A549 (cell line): ENCODE results near the gene SHC3. TPM values are rescaled to one million over a fixed set of nuclear protein-coding genes. Genes with fewer than 3 reads are reported as not detected.

Experiments
- ATAC-seq, 2 experiments: fragments of 200-7000 bp in 1 of 2; fragments of >200 bp in 1 of 2; cut with Nextera tagmentation in 1 of 2; cut with Tn5 transposase in 1 of 2; 3 replicates each; pipeline versions ENCODE4 v1.8.0 to v1.9.1; 2018 to 2020; ENCODE audit warnings: mild to moderate bottlenecking in 1 of 2, moderate library complexity in 1 of 2
- CTCF ChIA-PET: fragments of 300-600 bp; sonication (Branson Sonifier 250); formaldehyde crosslinking; extraction: SDS; loops from one replicate; lab custom pipeline; 2021; ENCODE audit warnings: antibody characterized with exemption, inconsistent platforms; lab: Yijun Ruan, JAX
- POLR2A ChIA-PET: fragments of 350-600 bp; formaldehyde crosslinking; extraction: SDS; loops from one replicate; lab custom pipeline; 2021; ENCODE audit warnings: antibody characterized with exemption, inconsistent platforms; lab: Yijun Ruan, JAX
- DNase-seq, 2 experiments: peaks; one replicate each; pipeline versions ENCODE4 v3.0.0 to v3.0.0-alpha.2; 2011 to 2016; ENCODE audit warnings: low read depth in 1 of 2, low spot score in 1 of 2
- FAIRE-seq: peaks from 2 replicates; lab custom pipeline; 2011; peaks lifted over from hg19 to GRCh38; lab: Jason Lieb, UNC
- H3K27ac ChIP-seq, 2 experiments: fragments of >200 bp; sonication (Bioruptor Twin); formaldehyde crosslinking; 3 replicates each; pipeline ENCODE4 v1.5.1; 2016 to 2017
- H3K4me1 ChIP-seq: fragments of >200 bp; sonication (Bioruptor Twin); formaldehyde crosslinking; 3 replicates; pipeline ENCODE4 v1.6.1; 2016
- H3K4me2 ChIP-seq: fragments of >200 bp; sonication (Bioruptor Twin); formaldehyde crosslinking; 3 replicates; pipeline ENCODE4 v1.6.1; 2016
- H3K4me3 ChIP-seq: fragments of >200 bp; sonication (Bioruptor Twin); formaldehyde crosslinking; 3 replicates; pipeline ENCODE4 v1.5.1; 2016
- H3K9me3 ChIP-seq: fragments of >200 bp; sonication (Bioruptor Twin); formaldehyde crosslinking; 3 replicates; pipeline ENCODE4 v1.6.1; 2016
- BHLHE40 ChIP-seq: IDR thresholded peaks from 2 replicates; pipeline ENCODE4 v1.6.1; 2012; ENCODE audit warnings: low read depth, low read length, inconsistent platforms
- CHD2 ChIP-seq: fragments of 150-350 bp; IDR thresholded peaks from 2 replicates; pipeline ENCODE4 v1.6.1; 2014; ENCODE audit warnings: low read length; ENCODE audit not compliant: partially characterized antibody
- CHD4 ChIP-seq: fragments of 200-600 bp; sonication (generic); IDR thresholded peaks from 2 replicates; pipeline ENCODE4 v1.6.1; 2016; ENCODE audit warnings: antibody characterized with exemption, mild to moderate bottlenecking, borderline replicate concordance
- HDAC2 ChIP-seq: fragments of 200-600 bp; sonication (generic); IDR thresholded peaks from 2 replicates; pipeline ENCODE4 v1.6.1; 2016
- JUNB ChIP-seq: fragments of >200 bp; sonication (Bioruptor Twin); formaldehyde crosslinking; IDR thresholded peaks from 2 replicates; pipeline ENCODE4 v1.6.1; 2016
- KDM1A ChIP-seq: fragments of 200-600 bp; sonication (generic); IDR thresholded peaks from 2 replicates; pipeline ENCODE4 v1.6.1; 2016; ENCODE audit warnings: low read depth, mild to moderate bottlenecking
- MYC ChIP-seq: IDR thresholded peaks from 2 replicates; pipeline ENCODE4 v1.6.1; 2012; ENCODE audit warnings: mild to moderate bottlenecking, inconsistent platforms, low read length, improper control_type of control experiment, borderline replicate concordance
- POLR2A ChIP-seq: IDR thresholded peaks from 2 replicates; pipeline ENCODE4 v1.6.1; 2012; ENCODE audit warnings: mild to moderate bottlenecking, low read length
- RAD21 ChIP-seq, 2 experiments: fragments of >200 bp in 1 of 2; sonication (Bioruptor Twin) in 1 of 2; formaldehyde crosslinking in 1 of 2; IDR thresholded peaks in 1 of 2; conservative IDR thresholded peaks in 1 of 2; 2 replicates in 1 of 2; 3 replicates in 1 of 2; pipeline ENCODE4 v1.6.1; 2012 to 2018; ENCODE audit warnings: inconsistent platforms in 1 of 2
- RFX5 ChIP-seq: fragments of 450-650 bp; IDR thresholded peaks from 2 replicates; pipeline ENCODE4 v1.7.1; 2014; ENCODE audit warnings: antibody characterized with exemption, mild to moderate bottlenecking, moderate library complexity
- SREBF2 ChIP-seq: fragments of 450-650 bp; IDR thresholded peaks from 2 replicates; pipeline ENCODE4 v1.6.1; 2014; ENCODE audit warnings: mild to moderate bottlenecking, moderate library complexity
- ZSCAN20 ChIP-seq: fragments of 250-450 bp; sonication (Bioruptor Pico); IDR thresholded peaks from 2 replicates; pipeline ENCODE4 v1.8.0; 2022; ENCODE audit warnings: mild to moderate bottlenecking, moderate library complexity
- WGBS: methylation state at CpG from one replicate; pipeline ENCODE4 v1.1.6; 2017; ENCODE audit errors: missing lambda C conversion rate; 5-methylcytosine and 5-hydroxymethylcytosine counted together
- polyA plus RNA-seq, 4 experiments: library from polyadenylated mRNA; depleted of rRNA in 3 of 4; stranded (reverse); fragments of >200 nt; fragmentation: RNase III in 1 of 4; extraction: RNeasy Plus Mini Kit Qiagen cat#74134 plus additional on column Dnase treatment in 1 of 4; gene quantifications; 2 replicates in 3 of 4; 3 replicates in 1 of 4; pipeline ENCODE4 v1.2.3, GENCODE V29; 2011 to 2017
- TF ChIP-seq, protein P1 (sequence below): IDR thresholded peaks from 2 replicates; pipeline ENCODE4 v1.6.1; 2012
- TF ChIP-seq, protein P2 (sequence below): fragments of >200 bp; sonication (Bioruptor Twin); formaldehyde crosslinking; IDR thresholded peaks from 3 replicates; pipeline ENCODE4 v1.6.1; 2016
- TF ChIP-seq, protein P3 (sequence below): fragments of >200 bp; sonication (Bioruptor Twin); formaldehyde crosslinking; IDR thresholded peaks from 2 replicates; pipeline ENCODE4 v1.6.1; 2016
- TF ChIP-seq, protein P4 (sequence below): fragments of 250-450 bp; sonication (Bioruptor Pico); IDR thresholded peaks from 2 replicates; pipeline ENCODE4 v1.5.0; 2020; ENCODE audit warnings: low read depth, mild to moderate bottlenecking, moderate library complexity
- TF ChIP-seq, protein P5 (sequence below): fragments of 200-600 bp; sonication (generic); IDR thresholded peaks from 2 replicates; pipeline ENCODE4 v1.6.1; 2016; ENCODE audit warnings: antibody characterized with exemption, mild to moderate bottlenecking, moderate library complexity

The SHC3 gene
- polyA plus RNA-seq, 2 of the 4 experiments (the other 2 are of a cell fraction): 0.09 to 0.88 TPM

DNA sequence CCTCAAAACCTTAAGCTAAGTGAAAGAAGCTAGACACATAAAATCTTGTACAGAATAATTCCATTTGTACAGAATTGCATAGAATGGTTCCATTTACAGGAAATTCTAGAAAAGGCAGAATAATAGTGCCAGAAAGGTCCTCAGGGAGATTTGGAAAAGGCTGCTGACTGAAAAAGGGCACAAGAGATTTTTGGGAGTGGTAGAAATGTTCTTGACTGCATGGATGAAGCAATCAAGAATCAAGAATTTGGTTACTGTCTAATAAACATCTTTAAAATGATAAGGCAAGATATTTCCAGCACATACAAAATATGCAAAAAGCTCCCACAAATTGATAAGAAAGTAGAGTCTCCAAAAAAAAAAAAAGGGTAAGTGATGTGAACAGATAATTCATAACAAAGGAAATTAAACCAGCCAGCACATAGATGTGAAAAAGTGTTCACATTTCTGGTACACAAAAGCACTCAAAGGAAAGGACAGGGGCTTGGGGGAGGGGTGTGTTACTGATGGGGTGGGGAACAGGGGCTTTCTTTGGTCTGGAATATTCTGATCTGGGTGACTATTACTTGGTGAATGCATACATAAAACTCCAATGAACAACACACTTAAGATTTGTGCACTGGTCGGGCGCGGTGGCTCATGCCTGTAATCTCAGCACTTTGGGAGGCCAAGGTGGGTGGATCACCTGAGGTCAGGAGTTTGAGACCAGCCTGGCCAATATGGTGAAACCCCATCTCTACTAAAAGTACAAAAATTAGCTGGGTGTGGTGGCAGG is 85.2 kb downstream of the SHC3 start:
- TF ChIP-seq, protein P1, sequence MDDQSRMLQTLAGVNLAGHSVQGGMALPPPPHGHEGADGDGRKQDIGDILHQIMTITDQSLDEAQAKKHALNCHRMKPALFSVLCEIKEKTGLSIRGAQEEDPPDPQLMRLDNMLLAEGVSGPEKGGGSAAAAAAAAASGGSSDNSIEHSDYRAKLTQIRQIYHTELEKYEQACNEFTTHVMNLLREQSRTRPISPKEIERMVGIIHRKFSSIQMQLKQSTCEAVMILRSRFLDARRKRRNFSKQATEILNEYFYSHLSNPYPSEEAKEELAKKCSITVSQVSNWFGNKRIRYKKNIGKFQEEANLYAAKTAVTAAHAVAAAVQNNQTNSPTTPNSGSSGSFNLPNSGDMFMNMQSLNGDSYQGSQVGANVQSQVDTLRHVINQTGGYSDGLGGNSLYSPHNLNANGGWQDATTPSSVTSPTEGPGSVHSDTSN: no peak
- TF ChIP-seq HDAC2 (no peak), CHD2 (no peak), BHLHE40 (no peak), CHD4 (no peak), KDM1A (no peak), RAD21 (conservative IDR thresholded peaks at IDR 0.05 in 1 of 2, IDR thresholded peaks at IDR 0.05 in 1 of 2) (no peak)
- 96% methylated on average over 3 of the region's 3 CpGs for WGBS
- ChIA-PET POLR2A (no interaction called here), CTCF (interaction anchor here (0.9 kb wide), 1 partner anchor 73 kb away, joined by 3 read pairs; no protein-coding TSS in a partner anchor)
- H3K4me1 ChIP-seq: no peaks in the 10 kb centered on the region
- no peak overlapping the region for H3K4me3 ChIP-seq
- no peak overlapping the region for H3K4me2 ChIP-seq
- H3K27ac ChIP-seq: no peak overlapping the region
- ATAC-seq: no peak
- H3K9me3 ChIP-seq: no peaks in the 10 kb centered on the region
- DNase-seq: no peak
- no peak for FAIRE-seq

DNA sequence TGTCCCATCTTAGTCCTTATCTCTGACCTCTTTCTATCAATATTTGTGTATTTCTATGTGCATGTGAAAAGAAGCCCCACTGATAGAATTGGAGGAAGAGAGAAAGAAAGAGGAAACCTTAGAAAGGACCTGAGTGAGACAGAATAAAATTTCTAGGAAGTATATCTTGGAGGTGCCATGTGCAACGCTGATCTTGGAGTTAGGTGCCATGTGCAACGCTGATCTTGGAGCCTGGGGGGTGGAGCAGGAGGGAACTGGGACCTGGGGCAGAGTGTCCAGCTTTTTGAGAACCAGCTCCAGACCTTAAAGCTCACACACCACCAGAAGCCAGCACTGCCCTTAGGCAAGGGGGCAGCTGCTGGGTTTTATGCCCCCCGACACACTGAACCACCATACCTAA is 89.4 kb downstream of the SHC3 start:
- DNase-seq: no peak
- H3K4me3 ChIP-seq: no peak overlapping the region
- no peaks in the 10 kb centered on the region for H3K9me3 ChIP-seq
- no peak overlapping the region for H3K4me2 ChIP-seq
- 38% methylated on average over 3 of the region's 3 CpGs for WGBS
- no peak for ATAC-seq
- TF ChIP-seq RFX5 (no peak), MYC (no peak), POLR2A (no peak), JUNB (no peak), RAD21 (conservative IDR thresholded peaks at IDR 0.05 in 1 of 2, IDR thresholded peaks at IDR 0.05 in 1 of 2) (no peak), ZSCAN20 (CRISPR knock-in tag) (no peak), SREBF2 (no peak), CHD4 (no peak)
- TF ChIP-seq, protein P2, sequence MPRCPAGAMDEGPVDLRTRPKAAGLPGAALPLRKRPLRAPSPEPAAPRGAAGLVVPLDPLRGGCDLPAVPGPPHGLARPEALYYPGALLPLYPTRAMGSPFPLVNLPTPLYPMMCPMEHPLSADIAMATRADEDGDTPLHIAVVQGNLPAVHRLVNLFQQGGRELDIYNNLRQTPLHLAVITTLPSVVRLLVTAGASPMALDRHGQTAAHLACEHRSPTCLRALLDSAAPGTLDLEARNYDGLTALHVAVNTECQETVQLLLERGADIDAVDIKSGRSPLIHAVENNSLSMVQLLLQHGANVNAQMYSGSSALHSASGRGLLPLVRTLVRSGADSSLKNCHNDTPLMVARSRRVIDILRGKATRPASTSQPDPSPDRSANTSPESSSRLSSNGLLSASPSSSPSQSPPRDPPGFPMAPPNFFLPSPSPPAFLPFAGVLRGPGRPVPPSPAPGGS: no peak
- TF ChIP-seq, protein P3, sequence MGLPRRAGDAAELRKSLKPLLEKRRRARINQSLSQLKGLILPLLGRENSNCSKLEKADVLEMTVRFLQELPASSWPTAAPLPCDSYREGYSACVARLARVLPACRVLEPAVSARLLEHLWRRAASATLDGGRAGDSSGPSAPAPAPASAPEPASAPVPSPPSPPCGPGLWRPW: no peak
- TF ChIP-seq, protein P4, sequence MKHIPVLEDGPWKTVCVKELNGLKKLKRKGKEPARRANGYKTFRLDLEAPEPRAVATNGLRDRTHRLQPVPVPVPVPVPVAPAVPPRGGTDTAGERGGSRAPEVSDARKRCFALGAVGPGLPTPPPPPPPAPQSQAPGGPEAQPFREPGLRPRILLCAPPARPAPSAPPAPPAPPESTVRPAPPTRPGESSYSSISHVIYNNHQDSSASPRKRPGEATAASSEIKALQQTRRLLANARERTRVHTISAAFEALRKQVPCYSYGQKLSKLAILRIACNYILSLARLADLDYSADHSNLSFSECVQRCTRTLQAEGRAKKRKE (CRISPR knock-in tag): no peak
- TF ChIP-seq, protein P5, sequence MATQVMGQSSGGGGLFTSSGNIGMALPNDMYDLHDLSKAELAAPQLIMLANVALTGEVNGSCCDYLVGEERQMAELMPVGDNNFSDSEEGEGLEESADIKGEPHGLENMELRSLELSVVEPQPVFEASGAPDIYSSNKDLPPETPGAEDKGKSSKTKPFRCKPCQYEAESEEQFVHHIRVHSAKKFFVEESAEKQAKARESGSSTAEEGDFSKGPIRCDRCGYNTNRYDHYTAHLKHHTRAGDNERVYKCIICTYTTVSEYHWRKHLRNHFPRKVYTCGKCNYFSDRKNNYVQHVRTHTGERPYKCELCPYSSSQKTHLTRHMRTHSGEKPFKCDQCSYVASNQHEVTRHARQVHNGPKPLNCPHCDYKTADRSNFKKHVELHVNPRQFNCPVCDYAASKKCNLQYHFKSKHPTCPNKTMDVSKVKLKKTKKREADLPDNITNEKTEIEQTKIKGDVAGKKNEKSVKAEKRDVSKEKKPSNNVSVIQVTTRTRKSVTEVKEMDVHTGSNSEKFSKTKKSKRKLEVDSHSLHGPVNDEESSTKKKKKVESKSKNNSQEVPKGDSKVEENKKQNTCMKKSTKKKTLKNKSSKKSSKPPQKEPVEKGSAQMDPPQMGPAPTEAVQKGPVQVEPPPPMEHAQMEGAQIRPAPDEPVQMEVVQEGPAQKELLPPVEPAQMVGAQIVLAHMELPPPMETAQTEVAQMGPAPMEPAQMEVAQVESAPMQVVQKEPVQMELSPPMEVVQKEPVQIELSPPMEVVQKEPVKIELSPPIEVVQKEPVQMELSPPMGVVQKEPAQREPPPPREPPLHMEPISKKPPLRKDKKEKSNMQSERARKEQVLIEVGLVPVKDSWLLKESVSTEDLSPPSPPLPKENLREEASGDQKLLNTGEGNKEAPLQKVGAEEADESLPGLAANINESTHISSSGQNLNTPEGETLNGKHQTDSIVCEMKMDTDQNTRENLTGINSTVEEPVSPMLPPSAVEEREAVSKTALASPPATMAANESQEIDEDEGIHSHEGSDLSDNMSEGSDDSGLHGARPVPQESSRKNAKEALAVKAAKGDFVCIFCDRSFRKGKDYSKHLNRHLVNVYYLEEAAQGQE: no peak
- TF ChIP-seq, all 56 proteins: peak for 0
- no peak for FAIRE-seq
- ChIA-PET POLR2A (no interaction called here), CTCF (interaction anchor here (1.3 to 1.5 kb wide), 2 partner anchors 22 to 88 kb away, joined by 3 read pairs; no protein-coding TSS in a partner anchor)
- Histone ChIP-seq H3K27ac (no peak overlapping the region), H3K4me1 (no peaks in the 10 kb centered on the region)
